Fibroblast of skin of right quadriceps (primary cell): ENCODE results near the gene FOXO6.
A peak's percentile ranks its signal among the peaks of the same experiment; 100 is the strongest.

ENCODE experiments used
- DNase-seq: peaks from one replicate; pipeline ENCODE4 v3.0.0-alpha.2; 2013

Gene FOXO6

GRCh38 chr1:41411229-41411628, 50.0 kb downstream of the FOXO6 start:
- DNase-seq: no peak

DNA sequence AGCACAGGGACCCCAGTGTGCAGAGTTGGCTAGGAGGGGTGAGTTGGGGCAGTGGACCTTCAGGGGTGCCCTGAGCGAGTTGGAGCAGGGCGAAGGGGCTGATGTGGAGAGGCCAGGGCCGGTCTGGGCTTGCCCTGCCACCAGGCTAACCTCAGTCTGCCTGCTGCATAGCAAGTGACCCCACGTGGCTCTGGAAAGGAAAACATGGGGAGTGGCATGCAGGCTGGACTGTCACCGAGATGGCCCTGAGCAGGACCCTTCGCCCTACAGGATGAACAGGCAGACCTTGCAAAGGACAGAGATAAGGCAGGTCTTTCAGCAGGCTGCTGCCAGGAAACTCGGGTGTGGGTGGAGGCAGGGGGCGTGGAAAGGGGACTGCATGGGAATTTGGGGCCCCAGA, 51.5 kb downstream of the FOXO6 start:
- DNase-seq: no peak

- no peak for DNase-seq
Observed at GRCh38 chr1:41413748-41414281, 52.6 kb downstream of the FOXO6 start.

GRCh38 chr1:41414296-41414695, 53.1 kb downstream of the FOXO6 start:
- no peak for DNase-seq

DNA sequence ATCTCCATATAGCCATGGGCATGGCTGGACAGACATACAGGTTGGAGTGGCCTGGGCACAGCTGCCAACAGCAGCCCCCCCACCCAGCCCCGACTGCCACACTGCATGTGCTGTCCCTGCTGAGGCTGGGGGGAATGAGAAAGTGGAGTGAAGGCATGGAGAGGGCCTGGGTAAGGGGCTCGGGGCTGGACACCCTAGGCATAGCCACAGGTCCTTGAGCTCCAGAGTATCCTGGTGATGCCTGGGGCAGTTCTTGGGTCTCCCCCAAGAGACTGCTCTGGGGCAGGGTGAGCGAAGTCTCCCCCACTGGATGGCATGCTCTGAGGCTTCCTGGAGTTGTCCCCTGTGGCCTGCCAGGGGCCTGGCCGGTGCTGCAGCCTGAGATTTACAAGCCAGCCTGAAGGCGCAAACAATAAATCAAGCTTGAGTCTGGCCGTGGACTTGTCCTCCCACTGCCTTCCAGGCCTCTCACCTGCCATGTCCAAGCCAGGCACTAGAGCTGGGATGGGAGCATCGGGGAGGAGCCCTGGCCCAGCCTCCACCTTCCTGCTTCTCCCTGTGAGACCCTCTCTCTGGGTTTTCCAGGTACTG, 53.6 kb downstream of the FOXO6 start:
- no peak for DNase-seq

DNA sequence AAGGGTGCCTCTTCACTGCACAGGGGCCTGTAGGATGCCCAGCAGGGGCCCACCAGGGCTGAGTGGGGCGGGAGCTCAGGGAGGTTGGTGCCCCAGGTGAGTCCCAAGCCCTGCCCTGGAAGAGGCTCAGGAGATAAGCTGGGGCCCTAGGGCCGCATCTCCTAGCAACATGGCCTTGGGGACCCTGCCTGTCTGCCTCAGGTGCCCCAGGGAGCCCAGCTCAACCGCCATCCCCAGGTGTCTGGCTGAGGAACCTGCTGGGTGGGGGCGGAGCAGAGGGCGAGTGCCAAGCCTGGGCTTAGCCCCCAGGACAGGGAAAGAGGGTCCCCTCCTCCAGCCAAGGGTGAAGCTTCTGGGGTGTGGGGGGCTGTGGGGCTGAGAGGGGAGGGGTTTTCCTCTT, 54.8 kb downstream of the FOXO6 start:
- no peak for DNase-seq

- DNase-seq: peak; percentile 58
Observed at GRCh38 chr1:41416552-41417334, 55.5 kb downstream of the FOXO6 start.

DNA sequence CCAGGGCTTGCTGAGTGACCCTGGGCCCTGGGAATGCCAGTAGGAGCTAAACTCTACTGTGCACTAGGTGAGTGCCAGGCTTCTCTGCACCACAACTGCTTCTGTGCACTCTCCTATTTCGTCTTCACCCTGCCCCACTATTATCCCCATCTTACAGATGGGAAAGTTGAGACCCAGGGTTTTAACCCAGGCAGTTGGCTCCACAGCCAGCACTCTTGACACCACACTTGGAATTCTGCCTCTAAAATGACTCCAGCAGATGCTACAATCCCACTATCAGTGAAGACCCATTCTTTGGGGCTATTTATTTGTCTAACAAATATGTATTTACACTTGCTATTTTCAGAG, 56.1 kb downstream of the FOXO6 start:
- no peak for DNase-seq

DNA sequence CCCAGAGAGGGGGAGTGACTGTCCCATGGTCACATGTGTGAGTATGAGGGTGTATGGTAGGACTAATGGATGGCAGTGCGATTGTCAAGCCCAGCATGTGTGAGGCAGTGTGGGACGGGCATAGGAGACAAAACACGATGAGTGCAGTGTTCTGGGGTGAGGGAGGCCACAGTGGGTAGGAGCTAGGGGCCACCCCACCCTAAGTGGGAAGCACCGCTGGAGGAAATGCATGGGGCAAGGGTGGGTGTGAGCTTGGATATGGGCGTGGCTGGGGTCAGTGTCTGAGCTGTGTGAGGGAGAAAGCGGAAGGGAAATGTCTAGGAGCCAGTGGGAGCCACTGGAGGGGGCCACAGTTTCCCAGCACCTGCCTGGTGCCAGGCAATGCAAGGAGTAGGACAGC, 56.5 kb downstream of the FOXO6 start:
- DNase-seq: no peak

DNA sequence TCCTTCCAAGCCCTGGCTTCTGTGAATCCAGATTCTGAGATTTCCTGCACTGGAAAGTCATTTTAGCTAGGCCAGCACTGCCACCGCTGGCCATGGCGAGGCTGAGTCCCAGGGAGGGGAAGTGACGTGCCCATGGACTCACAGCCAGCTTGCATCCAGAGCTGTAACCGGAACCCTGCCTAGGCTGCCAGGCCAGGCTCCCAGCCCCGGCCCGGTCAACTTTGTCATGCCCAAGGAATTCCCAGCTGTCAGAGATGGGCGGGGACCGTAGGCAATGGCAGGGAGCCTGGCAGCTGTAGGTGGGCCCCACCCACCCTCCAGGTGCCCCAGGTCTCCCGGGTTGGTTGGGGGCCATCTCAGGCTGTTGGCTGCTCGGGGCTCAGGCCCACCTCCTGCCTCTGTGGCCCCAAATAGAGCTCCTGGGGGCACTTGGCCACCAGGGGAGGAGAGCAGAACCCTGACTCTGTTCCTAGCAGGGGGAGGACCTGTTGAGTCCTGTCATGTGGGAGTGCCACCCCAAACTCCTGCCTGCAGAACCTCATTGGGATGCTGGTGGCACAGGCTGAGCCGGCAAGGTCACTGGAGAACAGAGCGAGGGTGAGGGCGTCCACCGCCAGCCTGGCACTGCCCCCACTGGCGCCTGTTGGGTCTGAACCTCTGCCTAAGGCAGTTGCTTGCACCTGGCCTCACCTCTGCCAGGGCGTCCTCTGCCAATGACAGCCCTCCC, 57.8 kb downstream of the FOXO6 start:
- peak; percentile 58 for DNase-seq

GRCh38 chr1:41419584-41420295, 58.5 kb downstream of the FOXO6 start:
- no peak for DNase-seq

DNA sequence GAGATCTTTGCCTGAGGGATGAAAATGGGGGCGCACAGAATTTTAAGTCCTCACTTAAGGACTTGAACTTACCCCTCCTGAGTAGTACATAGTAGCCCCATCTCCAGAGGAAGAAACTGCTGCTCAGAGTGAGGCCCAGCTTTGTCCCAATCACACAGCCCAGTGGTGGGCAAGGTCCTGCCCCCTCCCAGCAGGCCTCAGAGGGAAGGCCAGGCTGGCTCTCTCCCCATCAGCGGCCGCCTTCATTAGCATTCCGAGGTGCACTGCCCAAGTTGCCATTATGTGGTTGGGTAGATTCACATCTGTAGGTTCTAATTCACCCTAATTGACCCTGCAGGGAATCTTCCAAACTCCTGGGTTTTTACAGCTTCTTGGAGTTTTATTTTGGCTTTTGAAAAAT, 59.1 kb downstream of the FOXO6 start:
- no peak for DNase-seq

DNA sequence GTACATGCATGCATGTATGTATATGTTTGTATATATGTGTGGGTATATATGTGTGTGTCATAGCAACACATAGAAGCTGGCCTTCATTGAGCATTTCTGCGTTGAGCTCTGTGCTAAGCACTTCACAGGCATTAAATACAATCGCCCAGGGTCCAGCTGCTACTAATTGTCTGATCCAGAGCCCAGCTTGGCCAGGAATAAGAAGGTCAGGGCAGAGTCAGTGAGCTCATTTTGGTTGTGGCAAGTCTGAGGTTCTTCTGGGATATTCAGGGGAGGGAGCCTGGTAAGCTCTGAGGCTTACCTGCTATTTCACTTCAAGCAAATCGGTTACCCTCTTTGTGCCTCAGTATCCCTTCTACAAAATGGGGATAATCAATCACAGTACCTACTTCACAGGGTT, 59.6 kb downstream of the FOXO6 start:
- no peak for DNase-seq

DNA sequence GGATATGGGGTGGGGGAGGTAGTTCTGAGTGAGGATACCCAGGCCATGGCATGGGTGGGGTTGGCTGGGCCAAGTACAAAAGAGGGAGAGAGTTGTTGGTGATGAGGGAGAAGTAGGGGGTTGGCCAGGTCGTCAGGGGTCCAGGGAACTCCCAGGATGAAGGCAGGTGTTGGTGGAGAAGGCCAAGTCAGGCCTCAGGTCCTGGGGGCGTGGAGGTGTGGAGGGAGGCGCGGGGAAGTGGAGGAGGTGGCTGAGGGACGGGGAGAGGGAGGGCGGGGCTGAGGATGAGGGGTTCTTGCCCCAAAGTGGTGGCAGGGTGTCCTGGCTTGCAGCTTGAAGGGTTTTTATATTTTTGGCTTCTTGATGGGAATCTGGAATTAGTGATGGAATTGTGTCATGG, 61.1 kb downstream of the FOXO6 start:
- DNase-seq: no peak

DNA sequence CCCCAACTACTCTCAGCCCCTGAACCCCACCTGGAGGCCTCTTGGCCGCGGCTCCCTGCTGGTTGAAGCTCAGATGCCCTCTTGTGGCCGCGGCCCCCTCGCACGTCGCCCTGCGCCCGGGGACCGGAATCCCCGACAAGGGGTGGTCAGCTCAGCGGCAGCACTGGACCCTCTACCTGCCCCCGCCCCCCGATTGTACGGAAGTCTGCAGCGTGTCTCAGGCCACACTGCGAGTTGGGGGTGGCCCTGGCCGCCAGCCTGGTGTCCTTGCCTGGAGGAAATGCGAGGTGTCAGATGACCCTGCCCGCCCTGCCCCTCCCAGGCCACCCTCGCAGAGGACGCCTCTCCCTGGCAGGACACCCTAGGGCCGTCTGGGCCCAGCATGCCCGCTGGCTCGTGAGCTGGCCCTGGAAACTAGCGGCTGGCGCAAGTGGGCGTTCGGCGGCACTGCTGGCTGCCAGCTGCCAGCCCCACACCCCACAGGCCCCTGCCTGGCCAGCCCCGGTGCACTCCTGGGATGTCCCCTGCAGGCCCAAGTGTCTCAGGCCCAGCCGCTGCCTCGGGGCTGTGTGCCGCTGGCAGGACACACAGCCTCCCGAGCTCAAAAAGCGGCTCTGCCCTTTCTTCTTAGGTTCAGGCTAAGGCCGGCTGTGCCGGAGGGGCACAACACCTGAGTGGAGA, 62.4 kb downstream of the FOXO6 start:
- no peak for DNase-seq

GRCh38 chr1:41424581-41425118, 63.4 kb downstream of the FOXO6 start:
- no peak for DNase-seq

DNA sequence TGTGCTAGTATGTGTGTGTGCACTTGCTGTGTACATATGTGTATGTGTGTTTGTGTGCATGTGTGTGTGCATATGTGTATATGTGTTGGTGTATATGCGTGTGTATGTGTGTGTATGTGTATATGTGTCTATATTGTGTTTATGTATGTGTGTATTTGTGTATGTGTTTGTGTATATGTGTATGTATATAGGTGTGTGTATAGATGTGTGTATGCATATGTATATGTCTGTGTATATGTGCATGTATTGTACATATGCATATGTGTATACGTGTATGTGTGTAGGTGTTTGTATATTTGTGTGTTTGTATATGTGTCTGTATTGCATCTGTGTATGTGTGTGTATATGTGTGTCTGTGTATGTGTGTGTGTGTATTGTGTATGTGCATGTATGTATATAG, 64.1 kb downstream of the FOXO6 start:
- DNase-seq: no peak

DNA sequence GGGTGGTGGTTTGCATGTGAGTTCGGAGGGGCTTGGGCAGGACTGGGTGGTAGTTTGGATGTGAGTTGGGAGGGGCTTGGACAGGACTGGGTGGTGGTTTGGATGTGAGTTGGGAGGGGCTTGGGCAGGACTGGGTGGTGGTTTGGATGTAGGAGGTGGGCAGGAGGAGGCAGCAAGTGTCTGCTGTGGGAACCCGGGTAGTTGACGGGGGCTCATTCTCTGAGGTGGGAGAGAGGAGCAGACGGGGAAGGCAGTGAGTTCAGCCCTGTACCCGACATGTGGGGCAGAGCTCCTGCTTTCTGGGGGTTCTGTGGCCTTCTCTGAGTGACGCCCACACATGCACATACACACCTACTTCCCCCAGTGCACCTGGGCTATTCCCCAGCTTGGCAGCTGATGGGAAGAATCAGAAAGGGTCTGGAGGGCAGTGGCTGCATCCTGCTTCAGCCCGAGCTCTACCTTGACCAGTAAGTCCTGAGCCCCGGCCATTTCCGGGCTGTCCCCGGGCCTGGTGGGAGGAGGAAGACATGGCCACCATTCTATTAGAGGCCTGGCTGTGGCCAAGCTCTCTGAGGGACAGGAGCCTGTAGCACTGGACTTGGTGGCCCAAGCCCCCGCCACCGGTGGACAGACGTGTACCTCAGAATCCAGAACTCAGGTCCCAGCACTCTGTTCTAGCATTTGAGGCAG, 65.1 kb downstream of the FOXO6 start:
- DNase-seq: no peak

GRCh38 chr1:41427122-41427913, 66.1 kb downstream of the FOXO6 start:
- no peak for DNase-seq

DNA sequence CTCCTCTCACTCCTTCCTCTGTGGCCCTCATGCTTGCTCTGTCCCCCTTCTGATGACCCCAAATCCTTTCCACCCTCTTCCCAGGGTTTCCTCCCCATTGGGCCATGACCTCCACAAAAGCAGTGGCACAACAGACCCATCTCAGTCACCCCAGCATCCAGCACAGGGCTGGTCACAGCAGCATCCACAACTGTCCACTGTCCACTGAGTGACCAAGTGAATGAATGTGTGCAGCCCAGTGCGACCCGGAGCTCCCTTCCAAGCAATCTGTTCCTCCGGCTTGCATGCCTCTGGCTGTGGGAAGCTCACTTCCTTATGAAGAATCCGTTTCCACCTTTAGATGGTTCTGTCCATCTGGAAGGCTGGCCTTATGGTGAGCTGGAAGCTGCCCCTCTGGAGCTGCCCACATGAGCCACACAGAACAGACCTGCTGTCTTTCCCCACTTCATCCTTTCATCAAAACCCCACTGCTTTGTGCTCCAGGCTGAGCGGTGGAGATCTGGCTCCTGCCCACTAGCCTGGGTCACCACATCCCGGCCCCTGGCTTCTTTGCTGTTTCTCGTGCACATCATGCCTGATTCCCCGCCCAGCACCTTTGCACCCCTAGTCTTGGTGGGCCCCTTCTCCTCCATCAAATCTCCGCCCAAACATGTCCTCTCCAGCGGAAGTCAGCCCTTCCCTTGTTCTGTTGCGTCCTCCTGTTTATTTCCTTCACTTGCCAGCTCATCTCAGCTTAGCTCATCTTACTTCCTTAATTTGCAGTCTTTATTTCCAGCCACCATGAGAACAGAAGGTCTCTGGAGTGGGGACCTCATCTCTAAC, 66.9 kb downstream of the FOXO6 start:
- DNase-seq: no peak
